A549 (cell line): ENCODE results near the gene NLRP3. TPM values are rescaled to one million over a fixed set of nuclear protein-coding genes. Genes with fewer than 3 reads are reported as not detected.

ENCODE experiments used
- ATAC-seq, 2 experiments: fragments of 200-7000 bp in 1 of 2; fragments of >200 bp in 1 of 2; cut with Nextera tagmentation in 1 of 2; cut with Tn5 transposase in 1 of 2; 3 replicates each; pipeline versions ENCODE4 v1.8.0 to v1.9.1; 2018 to 2020; ENCODE audit warnings: mild to moderate bottlenecking in 1 of 2, moderate library complexity in 1 of 2
- CTCF ChIA-PET: fragments of 300-600 bp; sonication (Branson Sonifier 250); formaldehyde crosslinking; extraction: SDS; loops from one replicate; lab custom pipeline; 2021; ENCODE audit warnings: antibody characterized with exemption, inconsistent platforms; lab: Yijun Ruan, JAX
- POLR2A ChIA-PET: fragments of 350-600 bp; formaldehyde crosslinking; extraction: SDS; loops from one replicate; lab custom pipeline; 2021; ENCODE audit warnings: antibody characterized with exemption, inconsistent platforms; lab: Yijun Ruan, JAX
- DNase-seq, 2 experiments: peaks; one replicate each; pipeline versions ENCODE4 v3.0.0 to v3.0.0-alpha.2; 2011 to 2016; ENCODE audit warnings: low read depth in 1 of 2, low spot score in 1 of 2
- FAIRE-seq: peaks from 2 replicates; lab custom pipeline; 2011; peaks lifted over from hg19 to GRCh38; lab: Jason Lieb, UNC
- H3K27ac ChIP-seq, 2 experiments: fragments of >200 bp; sonication (Bioruptor Twin); formaldehyde crosslinking; 3 replicates each; pipeline ENCODE4 v1.5.1; 2016 to 2017
- H3K4me1 ChIP-seq: fragments of >200 bp; sonication (Bioruptor Twin); formaldehyde crosslinking; 3 replicates; pipeline ENCODE4 v1.6.1; 2016
- H3K4me2 ChIP-seq: fragments of >200 bp; sonication (Bioruptor Twin); formaldehyde crosslinking; 3 replicates; pipeline ENCODE4 v1.6.1; 2016
- H3K4me3 ChIP-seq: fragments of >200 bp; sonication (Bioruptor Twin); formaldehyde crosslinking; 3 replicates; pipeline ENCODE4 v1.5.1; 2016
- H3K9me3 ChIP-seq: fragments of >200 bp; sonication (Bioruptor Twin); formaldehyde crosslinking; 3 replicates; pipeline ENCODE4 v1.6.1; 2016
- BCL3 ChIP-seq: fragments of >200 bp; sonication (Bioruptor Twin); formaldehyde crosslinking; IDR thresholded peaks from 3 replicates; pipeline ENCODE4 v1.6.1; 2016
- BHLHE40 ChIP-seq: IDR thresholded peaks from 2 replicates; pipeline ENCODE4 v1.6.1; 2012; ENCODE audit warnings: low read depth, low read length, inconsistent platforms
- CBX2 ChIP-seq: fragments of 200-600 bp; sonication (generic); IDR thresholded peaks from 2 replicates; pipeline ENCODE4 v1.6.1; 2016; ENCODE audit warnings: low read depth, mild to moderate bottlenecking, borderline replicate concordance
- CTCF ChIP-seq: fragments of >200 bp; sonication (Bioruptor Twin); formaldehyde crosslinking; IDR thresholded peaks from 3 replicates; pipeline ENCODE4 v1.5.1; 2016
- EHMT2 ChIP-seq: fragments of 200-600 bp; sonication (generic); IDR thresholded peaks from 2 replicates; pipeline ENCODE4 v1.6.1; 2016; ENCODE audit warnings: antibody characterized with exemption, low read depth, mild to moderate bottlenecking, moderate library complexity
- EP300 ChIP-seq, 2 experiments: fragments of >200 bp; sonication (Bioruptor Twin); formaldehyde crosslinking; IDR thresholded peaks; 2 replicates in 1 of 2; 3 replicates in 1 of 2; pipeline ENCODE4 v1.6.1; 2016 to 2017
- FOXS1 ChIP-seq: fragments of 250-450 bp; sonication (Bioruptor Pico); IDR thresholded peaks from 2 replicates; pipeline ENCODE4 v1.5.0; 2020; ENCODE audit warnings: mild to moderate bottlenecking, moderate library complexity
- HOXB13 ChIP-seq: fragments of 250-450 bp; sonication (Bioruptor Pico); IDR thresholded peaks from 2 replicates; pipeline ENCODE4 v1.5.0; 2020; ENCODE audit warnings: low read depth, mild to moderate bottlenecking, moderate library complexity
- JUNB ChIP-seq: fragments of >200 bp; sonication (Bioruptor Twin); formaldehyde crosslinking; IDR thresholded peaks from 2 replicates; pipeline ENCODE4 v1.6.1; 2016
- KDM1A ChIP-seq: fragments of 200-600 bp; sonication (generic); IDR thresholded peaks from 2 replicates; pipeline ENCODE4 v1.6.1; 2016; ENCODE audit warnings: low read depth, mild to moderate bottlenecking
- KDM5A ChIP-seq: fragments of 200-600 bp; sonication (generic); IDR thresholded peaks from 2 replicates; pipeline ENCODE4 v1.6.1; 2016; ENCODE audit warnings: antibody characterized with exemption, mild to moderate bottlenecking
- MAX ChIP-seq: IDR thresholded peaks from 2 replicates; pipeline ENCODE4 v1.6.1; 2012
- MAZ ChIP-seq: fragments of 150-350 bp; IDR thresholded peaks from 2 replicates; pipeline ENCODE4 v1.6.1; 2014; ENCODE audit warnings: antibody characterized with exemption, low read depth, low read length, borderline replicate concordance
- NFE2L2 ChIP-seq: fragments of 150-350 bp; conservative IDR thresholded peaks from 2 replicates; pipeline ENCODE4 v1.6.1; 2014; ENCODE audit warnings: low read length
- RAD21 ChIP-seq, 2 experiments: fragments of >200 bp in 1 of 2; sonication (Bioruptor Twin) in 1 of 2; formaldehyde crosslinking in 1 of 2; IDR thresholded peaks in 1 of 2; conservative IDR thresholded peaks in 1 of 2; 2 replicates in 1 of 2; 3 replicates in 1 of 2; pipeline ENCODE4 v1.6.1; 2012 to 2018; ENCODE audit warnings: inconsistent platforms in 1 of 2
- RARB ChIP-seq: fragments of 250-450 bp; sonication (Bioruptor Pico); IDR thresholded peaks from 2 replicates; pipeline ENCODE4 v1.8.0; 2021; ENCODE audit warnings: mild to moderate bottlenecking, moderate library complexity
- RCOR1 ChIP-seq: fragments of 150-350 bp; IDR thresholded peaks from 2 replicates; pipeline ENCODE4 v1.6.1; 2014; ENCODE audit warnings: antibody characterized with exemption, low read length, low read depth
- SMC3 ChIP-seq: fragments of >200 bp; sonication (Bioruptor Twin); formaldehyde crosslinking; IDR thresholded peaks from 3 replicates; pipeline ENCODE4 v1.6.1; 2018; ENCODE audit warnings: inconsistent platforms
- SREBF2 ChIP-seq: fragments of 450-650 bp; IDR thresholded peaks from 2 replicates; pipeline ENCODE4 v1.6.1; 2014; ENCODE audit warnings: mild to moderate bottlenecking, moderate library complexity
- TFCP2L1 ChIP-seq: fragments of 250-450 bp; sonication (Bioruptor Pico); IDR thresholded peaks from 2 replicates; pipeline ENCODE4 v1.5.0; 2021; ENCODE audit warnings: mild to moderate bottlenecking
- ZC3H11A ChIP-seq: fragments of 450-650 bp; IDR thresholded peaks from 2 replicates; pipeline ENCODE4 v1.6.1; 2014; ENCODE audit warnings: antibody characterized with exemption, mild to moderate bottlenecking
- WGBS: methylation state at CpG from one replicate; pipeline ENCODE4 v1.1.6; 2017; ENCODE audit errors: missing lambda C conversion rate; 5-methylcytosine and 5-hydroxymethylcytosine counted together
- polyA plus RNA-seq, 4 experiments: library from polyadenylated mRNA; depleted of rRNA in 3 of 4; stranded (reverse); fragments of >200 nt; fragmentation: RNase III in 1 of 4; extraction: RNeasy Plus Mini Kit Qiagen cat#74134 plus additional on column Dnase treatment in 1 of 4; gene quantifications; 2 replicates in 3 of 4; 3 replicates in 1 of 4; pipeline ENCODE4 v1.2.3, GENCODE V29; 2011 to 2017
- TF ChIP-seq, protein P1 (sequence below): IDR thresholded peaks from 2 replicates; pipeline ENCODE4 v1.6.1; 2012

NLRP3 gene
- polyA plus RNA-seq, 2 of the 4 experiments (the other 2 are of a cell fraction) = not detected

- Histone ChIP-seq H3K4me2 (no peak overlapping the region), H3K9me3 (no peaks in the 10 kb centered on the region), H3K4me3 (no peak overlapping the region), H3K4me1 (no peaks in the 10 kb centered on the region), H3K27ac (no peak overlapping the region)
- DNase-seq (no peak), ATAC-seq (no peak), FAIRE-seq (no peak)
- CTCF ChIA-PET = no interaction called here
- 4% methylated on average over 13 of the region's 13 CpGs for WGBS
- TF ChIP-seq BCL3 (no peak), MAZ (no peak), RCOR1 (no peak), SREBF2 (no peak), RARB (CRISPR knock-in tag) (no peak), NFE2L2 (no peak)
- POLR2A ChIA-PET = no interaction called here
Measured at GRCh38 chr1:247435030-247435758, 19.2 kb downstream of the NLRP3 start.

DNA sequence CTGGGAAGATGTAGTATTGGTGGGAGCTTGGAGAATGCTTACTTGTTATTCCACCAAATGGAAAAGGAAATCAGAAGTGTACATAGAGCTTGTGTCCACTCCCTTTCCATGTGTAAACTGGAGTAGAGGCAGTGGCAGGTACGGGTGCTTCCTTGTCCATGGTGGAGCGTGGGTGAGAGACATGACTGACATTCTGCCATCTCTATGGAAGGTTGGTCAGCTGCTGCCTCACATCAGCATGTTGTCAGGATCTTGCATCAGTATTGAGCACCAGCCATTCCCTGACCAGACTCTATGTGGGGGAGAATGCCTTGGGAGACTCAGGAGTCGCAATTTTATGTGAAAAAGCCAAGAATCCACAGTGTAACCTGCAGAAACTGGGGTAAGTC, 19.8 kb downstream of the NLRP3 start:
- no peaks in the 10 kb centered on the region for H3K4me1 ChIP-seq
- CTCF ChIA-PET = no interaction called here
- no peak for TF ChIP-seq SREBF2
- no peak for TF ChIP-seq BHLHE40
- no peak for TF ChIP-seq EP300 (IDR thresholded peaks at IDR 0.05)
- no peak for TF ChIP-seq MAX
- no peak for TF ChIP-seq RAD21 (conservative IDR thresholded peaks at IDR 0.05 in 1 of 2, IDR thresholded peaks at IDR 0.05 in 1 of 2)
- no peak for TF ChIP-seq TFCP2L1 (CRISPR knock-in tag)
- no peak for TF ChIP-seq FOXS1 (CRISPR knock-in tag)
- TF ChIP-seq KDM1A = no peak
- no peak for TF ChIP-seq HOXB13 (CRISPR knock-in tag)
- no peak for TF ChIP-seq ZC3H11A
- no peak for TF ChIP-seq CBX2
- no peak for TF ChIP-seq KDM5A
- TF ChIP-seq, protein P1, sequence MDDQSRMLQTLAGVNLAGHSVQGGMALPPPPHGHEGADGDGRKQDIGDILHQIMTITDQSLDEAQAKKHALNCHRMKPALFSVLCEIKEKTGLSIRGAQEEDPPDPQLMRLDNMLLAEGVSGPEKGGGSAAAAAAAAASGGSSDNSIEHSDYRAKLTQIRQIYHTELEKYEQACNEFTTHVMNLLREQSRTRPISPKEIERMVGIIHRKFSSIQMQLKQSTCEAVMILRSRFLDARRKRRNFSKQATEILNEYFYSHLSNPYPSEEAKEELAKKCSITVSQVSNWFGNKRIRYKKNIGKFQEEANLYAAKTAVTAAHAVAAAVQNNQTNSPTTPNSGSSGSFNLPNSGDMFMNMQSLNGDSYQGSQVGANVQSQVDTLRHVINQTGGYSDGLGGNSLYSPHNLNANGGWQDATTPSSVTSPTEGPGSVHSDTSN = no peak
- TF ChIP-seq CTCF = no peak
- TF ChIP-seq RARB (CRISPR knock-in tag) = no peak
- TF ChIP-seq JUNB = no peak
- TF ChIP-seq BCL3 = no peak
- no peak for TF ChIP-seq SMC3
- no peak for TF ChIP-seq EHMT2
- WGBS = 2% methylated on average over 3 of the region's 3 CpGs
- H3K9me3 ChIP-seq = no peaks in the 10 kb centered on the region
- ATAC-seq (no peak), FAIRE-seq (no peak), DNase-seq (no peak)
- H3K4me3 ChIP-seq = no peak overlapping the region
- no peak overlapping the region for H3K27ac ChIP-seq
- POLR2A ChIA-PET = no interaction called here
- H3K4me2 ChIP-seq = no peak overlapping the region
